A673 (cell line): ENCODE measurements around the gene MOK.

Experiments
- EZH2 ChIP-seq: fragments of 200-600 bp; sonication (generic); IDR thresholded peaks from 2 replicates; pipeline ENCODE4 v1.6.1; 2017; ENCODE audit warnings: borderline replicate concordance, low read depth, mild to moderate bottlenecking, mixed read lengths, antibody characterized with exemption, low read length; ENCODE audit not compliant: poor library complexity, severe bottlenecking
- TF ChIP-seq, protein P1 (sequence below): fragments of 300-800, 200-600 bp; sonication (generic); conservative IDR thresholded peaks from 2 replicates; pipeline ENCODE4 v1.5.1; 2017; ENCODE audit warnings: low read depth, mild to moderate bottlenecking, antibody characterized with exemption, low read length, moderate library complexity, mixed read lengths

DNA sequence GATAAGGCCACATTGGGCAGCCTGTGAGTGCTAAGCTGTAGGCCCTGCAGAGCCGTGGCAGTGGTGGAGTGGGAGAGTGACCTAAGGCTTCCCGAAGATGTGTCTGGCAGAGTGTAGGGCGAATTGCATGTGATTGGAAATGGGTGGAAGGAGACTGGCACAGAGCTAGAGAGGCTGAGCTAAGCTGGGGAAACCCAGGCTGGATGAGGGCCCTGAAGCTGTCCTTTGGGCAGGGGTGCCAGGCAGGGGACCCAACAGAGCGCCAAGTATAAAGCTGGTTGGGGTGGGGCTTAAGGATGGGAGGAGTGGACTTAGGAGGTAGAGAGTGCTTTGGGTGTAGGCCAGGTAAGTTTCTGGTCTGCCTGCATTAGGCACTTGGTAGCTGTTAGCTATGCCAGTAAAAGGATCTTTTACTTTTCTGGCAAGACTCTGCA lies 117.4 kb downstream of the MOK start:
- TF ChIP-seq, protein P1, sequence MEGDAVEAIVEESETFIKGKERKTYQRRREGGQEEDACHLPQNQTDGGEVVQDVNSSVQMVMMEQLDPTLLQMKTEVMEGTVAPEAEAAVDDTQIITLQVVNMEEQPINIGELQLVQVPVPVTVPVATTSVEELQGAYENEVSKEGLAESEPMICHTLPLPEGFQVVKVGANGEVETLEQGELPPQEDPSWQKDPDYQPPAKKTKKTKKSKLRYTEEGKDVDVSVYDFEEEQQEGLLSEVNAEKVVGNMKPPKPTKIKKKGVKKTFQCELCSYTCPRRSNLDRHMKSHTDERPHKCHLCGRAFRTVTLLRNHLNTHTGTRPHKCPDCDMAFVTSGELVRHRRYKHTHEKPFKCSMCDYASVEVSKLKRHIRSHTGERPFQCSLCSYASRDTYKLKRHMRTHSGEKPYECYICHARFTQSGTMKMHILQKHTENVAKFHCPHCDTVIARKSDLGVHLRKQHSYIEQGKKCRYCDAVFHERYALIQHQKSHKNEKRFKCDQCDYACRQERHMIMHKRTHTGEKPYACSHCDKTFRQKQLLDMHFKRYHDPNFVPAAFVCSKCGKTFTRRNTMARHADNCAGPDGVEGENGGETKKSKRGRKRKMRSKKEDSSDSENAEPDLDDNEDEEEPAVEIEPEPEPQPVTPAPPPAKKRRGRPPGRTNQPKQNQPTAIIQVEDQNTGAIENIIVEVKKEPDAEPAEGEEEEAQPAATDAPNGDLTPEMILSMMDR = no peak
- no peak for TF ChIP-seq EZH2
